HG03571 (cell line): ENCODE data around the gene AOC2.
"Not testable (repeated sequence)": the region's sequence is repeated elsewhere in the genome, so short reads cannot be mapped to it uniquely, and the experiment has no call there.

ENCODE experiments used
- ATAC-seq: cut with Tn5 transposase; IDR thresholded peaks from one replicate; pipeline ENCODE4 v1.9.1; 2021; ENCODE audit not compliant: unreplicated experiment

Gene AOC2

GRCh38 chr17:42853597-42853967, 9.2 kb downstream of the AOC2 start:
- ATAC-seq, result no peak

GRCh38 chr17:42853968-42854790, 9.8 kb downstream of the AOC2 start:
- ATAC-seq, result no peak

GRCh38 chr17:42855048-42855596, 10.7 kb downstream of the AOC2 start:
- ATAC-seq, result no peak

DNA sequence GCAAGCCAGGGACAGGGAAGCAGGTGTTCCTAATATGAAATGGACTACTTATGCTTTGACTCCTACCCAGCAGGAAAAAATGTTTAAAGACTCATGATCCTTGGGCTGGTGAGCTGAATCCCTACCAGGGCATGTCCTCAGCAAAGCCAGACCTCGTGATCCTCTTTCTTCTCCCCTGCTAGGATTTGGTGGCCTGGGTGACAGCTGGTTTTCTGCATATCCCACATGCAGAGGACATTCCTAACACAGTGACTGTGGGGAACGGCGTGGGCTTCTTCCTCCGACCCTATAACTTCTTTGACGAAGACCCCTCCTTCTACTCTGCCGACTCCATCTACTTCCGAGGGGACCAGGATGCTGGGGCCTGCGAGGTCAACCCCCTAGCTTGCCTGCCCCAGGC, 11.7 kb downstream of the AOC2 start:
- ATAC-seq, result not testable (repeated sequence)

GRCh38 chr17:42856516-42856915, 12.1 kb downstream of the AOC2 start:
- ATAC-seq, result not testable (repeated sequence)

DNA sequence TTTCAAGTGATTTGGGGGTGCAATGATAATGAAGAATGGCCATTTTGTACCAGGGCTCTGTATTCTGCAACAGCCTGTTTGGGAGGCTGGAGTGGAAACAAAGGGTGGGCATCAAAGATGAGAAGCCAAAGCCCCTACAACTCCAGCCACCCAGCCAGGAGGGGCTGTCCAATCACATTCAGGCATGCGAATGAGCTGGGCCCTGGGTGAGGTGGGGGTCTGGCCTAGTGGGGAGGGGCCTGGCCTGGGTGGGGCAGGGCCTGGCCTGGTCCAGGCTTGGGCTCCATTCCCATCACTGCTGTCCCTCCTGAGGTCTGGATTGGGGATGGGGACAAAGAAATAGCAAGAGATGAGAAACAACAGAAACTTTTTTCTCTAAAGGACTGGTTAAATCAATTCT, 13.0 kb downstream of the AOC2 start:
- ATAC-seq, result no peak

DNA sequence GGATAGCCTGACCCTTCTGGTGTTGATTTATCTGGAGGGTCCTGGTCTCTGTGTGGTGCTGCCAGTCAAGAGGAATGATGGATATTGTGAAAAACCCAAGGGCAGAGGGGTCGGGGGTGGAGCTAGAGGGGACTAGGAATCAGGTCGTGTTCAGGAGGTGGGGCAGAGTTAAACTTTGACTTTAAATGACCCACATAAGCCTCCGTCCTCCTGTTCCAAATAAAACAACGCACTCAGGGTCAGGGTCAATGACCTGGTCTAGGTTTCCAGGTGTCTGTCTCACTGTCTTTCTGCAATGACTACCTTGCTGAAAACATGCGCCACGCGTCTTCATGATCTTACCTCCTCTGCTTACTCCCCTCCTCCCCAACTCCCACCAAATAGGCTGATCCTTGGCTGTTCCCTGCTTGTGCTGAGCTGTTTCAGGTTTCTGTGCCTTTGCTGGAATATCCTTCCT, 21.3 kb downstream of the AOC2 start:
- ATAC-seq, result no peak

DNA sequence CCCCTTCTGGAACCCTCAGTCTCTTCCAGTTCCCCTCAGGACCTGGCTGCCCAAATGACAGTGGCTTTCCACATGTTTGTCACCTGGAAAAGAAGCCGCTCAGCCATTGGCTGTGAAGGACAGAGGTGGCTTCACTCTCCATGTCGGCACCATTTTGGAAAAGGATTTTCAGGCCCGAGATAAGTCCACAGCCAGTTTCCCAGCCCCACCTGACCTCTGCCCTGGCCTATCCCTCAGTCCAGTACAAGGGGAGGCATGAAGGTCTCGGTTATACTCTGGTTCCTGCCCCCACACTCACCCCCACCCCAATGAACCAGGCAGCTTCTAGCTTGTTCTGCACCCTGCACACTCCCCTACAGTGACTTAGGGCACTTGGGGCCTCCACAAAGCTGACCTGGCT, 21.8 kb downstream of the AOC2 start:
- ATAC-seq, result no peak

DNA sequence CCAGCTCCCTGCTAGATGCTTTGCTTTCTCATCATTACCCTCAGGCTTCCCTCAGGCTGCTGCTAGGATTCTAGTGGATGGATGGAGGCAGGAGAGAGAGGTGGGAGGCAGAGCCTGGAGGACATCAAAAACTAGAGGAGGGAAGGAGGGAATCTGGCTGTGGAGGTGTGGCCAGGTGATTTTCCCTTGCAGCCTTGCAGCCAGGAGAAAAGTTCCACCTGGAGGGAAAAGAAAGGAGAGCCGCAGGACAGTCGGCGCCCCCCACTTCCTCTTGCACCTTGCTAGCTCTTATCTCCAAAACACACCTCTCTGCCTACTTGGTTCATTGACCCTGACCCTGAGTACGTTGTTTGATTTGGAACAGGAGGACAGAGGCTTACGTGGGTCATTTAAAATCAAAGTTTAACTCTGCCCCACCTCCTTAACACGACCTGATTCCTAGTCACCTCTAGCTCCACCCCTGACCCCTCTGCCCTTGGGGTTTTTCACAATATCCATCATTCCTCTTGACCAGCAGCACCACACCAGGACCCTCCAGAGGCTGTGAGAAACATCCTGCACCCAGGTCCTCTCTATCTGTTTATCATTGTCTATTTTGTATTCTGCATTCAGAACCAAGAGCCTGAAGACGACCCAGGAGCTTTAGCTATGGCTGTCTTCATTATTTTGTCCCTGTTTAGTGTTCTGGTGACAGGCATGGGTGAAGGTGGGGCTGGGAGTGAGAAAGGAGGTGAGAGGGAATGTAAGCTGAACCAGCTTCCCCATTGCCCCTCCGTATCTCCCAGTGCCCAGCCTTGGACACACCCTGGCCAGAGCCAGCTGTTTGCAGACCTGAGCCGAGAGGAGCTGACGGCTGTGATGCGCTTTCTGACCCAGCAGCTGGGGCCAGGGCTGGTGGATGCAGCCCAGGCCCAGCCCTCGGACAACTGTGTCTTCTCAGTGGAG, 22.5 kb downstream of the AOC2 start:
- ATAC-seq, result no peak

DNA sequence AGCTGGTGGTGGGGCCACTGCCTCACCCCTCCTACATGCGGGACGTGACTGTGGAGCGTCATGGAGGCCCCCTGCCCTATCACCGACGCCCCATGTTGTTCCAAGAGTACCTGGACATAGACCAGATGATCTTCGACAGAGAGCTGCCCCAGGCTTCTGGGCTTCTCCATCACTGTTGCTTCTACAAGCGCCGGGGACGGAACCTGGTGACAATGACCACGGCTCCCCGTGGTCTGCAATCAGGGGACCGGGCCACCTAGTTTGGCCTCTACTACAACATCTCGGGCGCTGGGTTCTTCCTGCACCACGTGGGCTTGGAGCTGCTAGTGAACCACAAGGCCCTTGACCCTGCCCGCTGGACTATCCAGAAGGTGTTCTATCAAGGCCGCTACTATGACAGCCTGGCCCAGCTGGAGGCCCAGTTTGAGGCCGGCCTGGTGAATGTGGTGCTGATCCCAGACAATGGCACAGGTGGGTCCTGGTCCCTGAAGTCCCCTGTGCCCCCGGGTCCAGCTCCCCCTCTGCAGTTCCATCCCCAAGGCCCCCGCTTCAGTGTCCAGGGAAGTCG, 23.4 kb downstream of the AOC2 start:
- ATAC-seq, result not testable (repeated sequence)

DNA sequence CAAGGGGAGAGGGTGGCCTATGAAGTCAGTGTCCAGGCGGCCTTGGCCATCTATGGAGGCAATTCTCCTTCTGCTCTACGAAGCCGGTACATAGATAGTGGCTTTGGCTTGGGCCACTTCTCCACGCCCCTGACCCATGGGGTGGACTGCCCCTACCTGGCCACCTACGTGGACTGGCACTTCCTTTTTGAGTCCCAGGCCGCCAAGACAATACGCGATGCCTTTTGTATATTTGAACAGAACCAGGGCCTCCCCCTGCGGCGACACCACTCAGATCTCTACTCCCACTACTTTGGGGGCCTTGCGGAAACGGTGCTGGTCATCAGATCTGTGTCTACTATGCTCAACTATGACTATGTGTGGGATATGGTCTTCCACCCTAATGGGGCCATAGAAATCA, 24.0 kb downstream of the AOC2 start:
- no peak for ATAC-seq

GRCh38 chr17:42871647-42872046, 27.3 kb downstream of the AOC2 start:
- no peak for ATAC-seq

- ATAC-seq, result no peak
Observed at GRCh38 chr17:42872251-42872965, 28.0 kb downstream of the AOC2 start.

DNA sequence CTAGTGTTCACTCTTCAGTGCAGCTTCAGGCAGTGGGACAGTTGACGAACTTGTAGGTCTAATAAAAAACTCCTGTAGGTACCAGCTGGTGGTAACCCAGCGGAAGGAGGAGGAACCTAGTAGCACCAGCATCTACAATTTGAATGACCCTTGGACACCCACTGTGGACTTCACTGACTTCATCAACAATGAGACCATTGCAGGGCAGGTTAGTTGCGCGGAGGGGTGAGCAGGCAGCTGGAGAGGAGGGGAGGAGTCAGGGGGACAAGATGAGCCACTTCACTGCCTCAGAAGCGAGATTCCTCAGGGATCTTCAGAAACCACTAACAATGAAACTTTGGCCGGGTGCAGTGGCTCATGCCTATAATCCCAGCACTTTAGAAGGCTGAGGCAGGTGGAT, 28.9 kb downstream of the AOC2 start:
- ATAC-seq, result no peak

GRCh38 chr17:42873932-42874695, 29.7 kb downstream of the AOC2 start:
- not testable (repeated sequence) for ATAC-seq

DNA sequence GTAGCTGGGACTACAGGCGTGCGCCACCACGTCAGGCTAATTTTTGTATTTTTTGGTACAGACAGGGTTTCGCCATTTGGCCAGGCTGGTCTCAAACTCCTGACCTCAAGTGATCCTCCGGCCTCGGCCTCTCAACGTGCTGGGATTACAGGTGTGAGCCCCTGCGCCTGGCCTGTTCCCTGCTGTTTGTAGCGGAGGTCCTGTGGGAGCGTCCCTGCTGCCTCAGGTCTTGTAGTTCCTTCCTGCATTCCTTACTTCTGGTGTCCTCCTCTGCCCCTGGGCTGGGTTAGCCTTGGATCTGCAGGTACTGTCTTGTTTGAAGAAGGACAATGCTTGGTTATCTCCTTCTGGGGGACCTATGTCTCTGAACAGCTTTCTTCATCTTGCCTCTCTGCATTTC, 32.7 kb downstream of the AOC2 start:
- no peak for ATAC-seq

DNA sequence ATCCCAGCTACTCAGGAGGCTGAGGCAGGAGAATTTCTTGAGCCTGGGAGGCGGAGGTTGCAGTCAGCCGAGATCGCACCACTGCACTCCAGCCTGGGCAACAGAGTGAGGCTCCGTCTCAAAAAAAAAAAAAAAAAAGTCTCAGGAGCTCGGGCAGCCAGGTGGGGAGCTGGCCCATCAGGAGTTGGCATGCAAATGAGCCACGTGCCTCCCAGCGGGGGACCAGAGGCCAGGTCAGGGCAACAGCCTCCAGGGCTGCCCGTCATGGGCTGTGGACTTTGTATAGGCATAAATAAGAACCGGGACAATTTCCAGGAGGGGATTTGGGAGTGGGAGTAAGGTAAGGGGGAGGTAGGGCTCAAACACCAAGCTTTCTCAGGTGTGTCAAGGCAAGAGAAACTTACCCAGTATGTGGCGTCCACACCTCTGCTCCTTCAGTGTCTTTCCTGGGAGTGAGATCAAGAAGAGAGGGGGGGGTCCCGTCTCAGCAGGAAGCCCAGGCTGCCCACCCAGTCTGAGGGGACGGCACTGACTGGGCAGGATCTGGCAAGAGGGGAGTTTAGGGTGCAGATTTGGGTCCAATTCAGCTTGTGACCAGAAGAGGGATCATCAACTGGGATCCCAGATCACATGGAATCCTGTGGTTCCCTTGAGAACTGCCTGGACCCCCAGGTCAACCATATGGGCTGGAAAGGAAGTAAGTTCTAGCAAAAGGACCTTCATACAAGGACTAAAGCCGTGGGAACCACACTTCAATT, 33.9 kb downstream of the AOC2 start:
- no peak for ATAC-seq

GRCh38 chr17:42878924-42879595, 34.7 kb downstream of the AOC2 start:
- no peak for ATAC-seq

GRCh38 chr17:42879596-42879985, 35.2 kb downstream of the AOC2 start:
- no peak for ATAC-seq
